NCI-H187 treated with DMSO at 0.1 percent for 48 hours (cell line): ENCODE measurements around the gene PROS1.

Experiments used
- DNase-seq: peaks from one replicate; lab custom pipeline; 2025; lab: John Stamatoyannopoulos, UW

The PROS1 gene

GRCh38 chr3:93973131-93974126, at the start of gene PROS1:
Gene PROS1, minus strand, starts transcription at chr3:93973896. Its CDS starts 147 bp downstream, at chr3:93973749.
- no peak for DNase-seq

GRCh38 chr3:94020293-94020692, 46.6 kb upstream of the PROS1 start:
- DNase-seq: no peak

- no peak for DNase-seq
Observed at GRCh38 chr3:94019659-94020058, 46.0 kb upstream of the PROS1 start.

GRCh38 chr3:94015025-94015424, 41.3 kb upstream of the PROS1 start:
- DNase-seq: no peak

- no peak for DNase-seq
Observed at GRCh38 chr3:94012185-94012584, 38.5 kb upstream of the PROS1 start.

GRCh38 chr3:94011233-94011711, 37.6 kb upstream of the PROS1 start:
- DNase-seq: no peak

GRCh38 chr3:94009608-94010007, 35.9 kb upstream of the PROS1 start:
- no peak for DNase-seq

GRCh38 chr3:94008253-94008652, 34.6 kb upstream of the PROS1 start:
- DNase-seq: no peak

GRCh38 chr3:94004301-94004910, 30.7 kb upstream of the PROS1 start:
- no peak for DNase-seq

- no peak for DNase-seq
Observed at GRCh38 chr3:94001827-94002495, 28.3 kb upstream of the PROS1 start.

GRCh38 chr3:94001191-94001590, 27.5 kb upstream of the PROS1 start:
- no peak for DNase-seq

GRCh38 chr3:93994056-93994455, 20.4 kb upstream of the PROS1 start:
- no peak for DNase-seq

- DNase-seq: no peak
Observed at GRCh38 chr3:93992207-93992606, 18.5 kb upstream of the PROS1 start.

- no peak for DNase-seq
Observed at GRCh38 chr3:93991631-93992030, 17.9 kb upstream of the PROS1 start.

- no peak for DNase-seq
Observed at GRCh38 chr3:93989241-93989640, 15.5 kb upstream of the PROS1 start.

GRCh38 chr3:93988764-93989163, 15.1 kb upstream of the PROS1 start:
- DNase-seq: no peak

GRCh38 chr3:93988283-93988682, 14.6 kb upstream of the PROS1 start:
- DNase-seq: no peak

GRCh38 chr3:93984618-93985017, 10.9 kb upstream of the PROS1 start:
- no peak for DNase-seq

GRCh38 chr3:93983408-93983807, 9.7 kb upstream of the PROS1 start:
- DNase-seq: no peak

- no peak for DNase-seq
Observed at GRCh38 chr3:93981649-93982048, 8.0 kb upstream of the PROS1 start.

- peak; percentile 91 for DNase-seq
Observed at GRCh38 chr3:93979850-93980676, 6.4 kb upstream of the PROS1 start, which contains the start of gene ARL13B. Gene ARL13B, plus strand, starts transcription at chr3:93980155. Its CDS starts 269 bp downstream, at chr3:93980424.

- no peak for DNase-seq
Observed at GRCh38 chr3:93969997-93970396, 3.7 kb downstream of the PROS1 start.
